WTC11 (cell line): ENCODE results near the gene CHST6. TPM values are rescaled to one million over a fixed set of nuclear protein-coding genes. Genes with fewer than 3 reads are reported as not detected.

Experiments used
- ATAC-seq: fragments of 200-7000 bp; cut with Tn5 transposase; 2 replicates; pipeline ENCODE4 v1.10.0; 2021; ENCODE audit warnings: mild to moderate bottlenecking, moderate library complexity
- CTCF ChIA-PET: fragments of 300-600 bp; sonication (Branson Sonifier 250); formaldehyde crosslinking; loops from one replicate; lab custom pipeline; 2021; ENCODE audit warnings: antibody characterized with exemption; lab: Charles Lee
- POLR2A ChIA-PET: fragments of 350-600 bp; sonication (Branson Sonifier 250); formaldehyde crosslinking; loops from one replicate; lab custom pipeline; 2021; ENCODE audit warnings: antibody characterized with exemption; lab: Charles Lee
- DNase-seq: peaks from one replicate; pipeline ENCODE4 v3.0.0; 2021; ENCODE audit warnings: low spot score
- H3K27ac Mint-ChIP-seq: 2 replicates; pipeline ENCODE4 v1.8.0; 2021; ENCODE audit warnings: mixed read lengths
- H3K27me3 Mint-ChIP-seq: 2 replicates; pipeline ENCODE4 v1.8.0; 2021; ENCODE audit warnings: low read depth, mild to moderate bottlenecking, moderate library complexity, mixed read lengths
- H3K36me3 Mint-ChIP-seq: 2 replicates; pipeline ENCODE4 v1.8.0; 2021; ENCODE audit warnings: mixed read lengths
- H3K4me1 Mint-ChIP-seq: 2 replicates; pipeline ENCODE4 v1.8.0; 2022; ENCODE audit warnings: mixed read lengths
- H3K4me3 Mint-ChIP-seq: 2 replicates; pipeline ENCODE4 v1.8.0; 2021; ENCODE audit warnings: mild to moderate bottlenecking, moderate library complexity, mixed read lengths
- H3K9me3 Mint-ChIP-seq: 2 replicates; pipeline ENCODE4 v1.8.0; 2021; ENCODE audit warnings: mixed read lengths
- CREM ChIP-seq: sonication (generic); formaldehyde crosslinking; IDR thresholded peaks from 2 replicates; pipeline ENCODE4 v1.8.1; 2022; ENCODE audit warnings: mild to moderate bottlenecking, missing genetic modification reagents, moderate library complexity
- FOXJ3 ChIP-seq: sonication (generic); formaldehyde crosslinking; IDR thresholded peaks from 2 replicates; pipeline ENCODE4 v1.9.0; 2021; ENCODE audit warnings: missing genetic modification reagents, mild to moderate bottlenecking, borderline replicate concordance
- GRHL2 ChIP-seq: fragments of 250-450 bp; sonication (Bioruptor Pico); IDR thresholded peaks from 2 replicates; pipeline ENCODE4 v1.8.0; 2022; ENCODE audit warnings: mild to moderate bottlenecking, moderate library complexity; ENCODE audit not compliant: insufficient replicate concordance, severe bottlenecking
- MYBL2 ChIP-seq: sonication (generic); formaldehyde crosslinking; IDR thresholded peaks from 2 replicates; pipeline ENCODE4 v1.8.1; 2023; ENCODE audit warnings: mild to moderate bottlenecking, moderate library complexity, missing genetic modification reagents
- NFATC4 ChIP-seq: fragments of 250-450 bp; sonication (Bioruptor Pico); IDR thresholded peaks from 2 replicates; pipeline ENCODE4 v1.9.0; 2021; ENCODE audit warnings: mild to moderate bottlenecking
- OVOL2 ChIP-seq: fragments of 250-450 bp; sonication (Bioruptor Pico); IDR thresholded peaks from 2 replicates; pipeline ENCODE4 v1.9.0; 2021; ENCODE audit warnings: mild to moderate bottlenecking, borderline replicate concordance
- ZNF138 ChIP-seq: sonication (generic); formaldehyde crosslinking; conservative IDR thresholded peaks from 2 replicates; pipeline ENCODE4 v1.8.1; 2022; ENCODE audit warnings: mild to moderate bottlenecking, moderate library complexity, missing genetic modification reagents
- ZNF219 ChIP-seq: sonication (generic); formaldehyde crosslinking; IDR thresholded peaks from 2 replicates; pipeline ENCODE4 v1.8.0; 2023; ENCODE audit warnings: missing genetic modification reagents, mild to moderate bottlenecking, borderline replicate concordance
- ZNF263 ChIP-seq: sonication (generic); formaldehyde crosslinking; IDR thresholded peaks from 2 replicates; pipeline ENCODE4 v1.8.1; 2022; ENCODE audit warnings: low read depth, mild to moderate bottlenecking, moderate library complexity, missing genetic modification reagents
- total RNA-seq: library from RNA; stranded (reverse); gene quantifications from 3 replicates; pipeline ENCODE4 v1.2.3, GENCODE V29; 2021
- TF ChIP-seq, protein P1 (sequence below): sonication (generic); formaldehyde crosslinking; IDR thresholded peaks from 2 replicates; pipeline ENCODE4 v1.8.1; 2023; ENCODE audit warnings: mild to moderate bottlenecking, missing genetic modification reagents, borderline replicate concordance
- TF ChIP-seq, protein P2 (sequence below): fragments of 250-450 bp; sonication (Bioruptor Pico); IDR thresholded peaks from 2 replicates; pipeline ENCODE4 v1.9.0; 2021; ENCODE audit warnings: mild to moderate bottlenecking
- TF ChIP-seq, protein P3 (sequence below): sonication (generic); formaldehyde crosslinking; IDR thresholded peaks from 2 replicates; pipeline ENCODE4 v1.8.1; 2023; ENCODE audit warnings: mild to moderate bottlenecking, missing genetic modification reagents
- TF ChIP-seq, protein P4 (sequence below): sonication (generic); formaldehyde crosslinking; IDR thresholded peaks from 2 replicates; pipeline ENCODE4 v1.8.0; 2022; ENCODE audit warnings: mild to moderate bottlenecking, missing genetic modification reagents
- TF ChIP-seq, protein P5 (sequence below): fragments of 250-450 bp; sonication (Bioruptor Pico); IDR thresholded peaks from 2 replicates; pipeline ENCODE4 v1.9.0; 2021; ENCODE audit warnings: moderate library complexity, mild to moderate bottlenecking, inconsistent platforms, borderline replicate concordance
- TF ChIP-seq, protein P6 (sequence below): sonication (generic); formaldehyde crosslinking; IDR thresholded peaks from 2 replicates; pipeline ENCODE4 v1.8.0; 2022; ENCODE audit warnings: mild to moderate bottlenecking, missing genetic modification reagents
- TF ChIP-seq, protein P7 (sequence below): fragments of 200-600 bp; IDR thresholded peaks from 2 replicates; pipeline ENCODE4 v1.8.0; 2022; ENCODE audit warnings: antibody characterized with exemption

CHST6 gene
- total RNA-seq, 1 experiment from 2014 or later = 20.2 TPM

DNA sequence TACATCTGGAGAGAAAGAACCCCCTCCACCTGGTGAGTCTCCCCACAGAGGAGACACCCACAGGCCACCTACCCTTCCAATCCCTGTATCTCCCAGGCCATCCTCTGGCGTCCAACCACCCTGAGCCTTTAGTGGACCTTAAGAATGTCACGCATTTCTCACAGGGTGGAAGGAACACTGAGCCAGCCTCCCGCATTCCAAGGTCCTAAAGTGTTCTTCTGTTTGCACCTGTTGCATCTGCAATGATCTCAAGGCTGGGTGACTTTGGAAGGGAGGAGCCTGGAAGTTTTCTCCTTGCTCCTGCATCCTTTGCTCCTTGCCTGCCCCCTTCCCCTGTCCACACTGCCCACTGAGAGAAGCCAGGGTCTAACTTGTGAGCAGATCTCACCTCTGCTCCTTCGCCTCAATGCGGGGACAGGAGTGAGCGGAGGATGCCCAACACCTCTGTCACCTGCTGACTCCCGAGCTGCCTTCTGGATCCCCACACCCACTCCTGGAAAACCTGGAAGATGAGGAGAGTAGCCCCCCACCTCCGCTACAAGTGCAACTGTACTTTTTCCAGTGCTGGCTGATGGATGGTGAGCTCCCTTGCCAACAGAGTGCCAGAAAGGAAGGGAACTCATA, 37.0 kb upstream of the CHST6 start (continued):
- TF ChIP-seq, protein P1, sequence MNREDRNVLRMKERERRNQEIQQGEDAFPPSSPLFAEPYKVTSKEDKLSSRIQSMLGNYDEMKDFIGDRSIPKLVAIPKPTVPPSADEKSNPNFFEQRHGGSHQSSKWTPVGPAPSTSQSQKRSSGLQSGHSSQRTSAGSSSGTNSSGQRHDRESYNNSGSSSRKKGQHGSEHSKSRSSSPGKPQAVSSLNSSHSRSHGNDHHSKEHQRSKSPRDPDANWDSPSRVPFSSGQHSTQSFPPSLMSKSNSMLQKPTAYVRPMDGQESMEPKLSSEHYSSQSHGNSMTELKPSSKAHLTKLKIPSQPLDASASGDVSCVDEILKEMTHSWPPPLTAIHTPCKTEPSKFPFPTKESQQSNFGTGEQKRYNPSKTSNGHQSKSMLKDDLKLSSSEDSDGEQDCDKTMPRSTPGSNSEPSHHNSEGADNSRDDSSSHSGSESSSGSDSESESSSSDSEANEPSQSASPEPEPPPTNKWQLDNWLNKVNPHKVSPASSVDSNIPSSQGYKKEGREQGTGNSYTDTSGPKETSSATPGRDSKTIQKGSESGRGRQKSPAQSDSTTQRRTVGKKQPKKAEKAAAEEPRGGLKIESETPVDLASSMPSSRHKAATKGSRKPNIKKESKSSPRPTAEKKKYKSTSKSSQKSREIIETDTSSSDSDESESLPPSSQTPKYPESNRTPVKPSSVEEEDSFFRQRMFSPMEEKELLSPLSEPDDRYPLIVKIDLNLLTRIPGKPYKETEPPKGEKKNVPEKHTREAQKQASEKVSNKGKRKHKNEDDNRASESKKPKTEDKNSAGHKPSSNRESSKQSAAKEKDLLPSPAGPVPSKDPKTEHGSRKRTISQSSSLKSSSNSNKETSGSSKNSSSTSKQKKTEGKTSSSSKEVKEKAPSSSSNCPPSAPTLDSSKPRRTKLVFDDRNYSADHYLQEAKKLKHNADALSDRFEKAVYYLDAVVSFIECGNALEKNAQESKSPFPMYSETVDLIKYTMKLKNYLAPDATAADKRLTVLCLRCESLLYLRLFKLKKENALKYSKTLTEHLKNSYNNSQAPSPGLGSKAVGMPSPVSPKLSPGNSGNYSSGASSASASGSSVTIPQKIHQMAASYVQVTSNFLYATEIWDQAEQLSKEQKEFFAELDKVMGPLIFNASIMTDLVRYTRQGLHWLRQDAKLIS = no peak
- TF ChIP-seq, protein P2, sequence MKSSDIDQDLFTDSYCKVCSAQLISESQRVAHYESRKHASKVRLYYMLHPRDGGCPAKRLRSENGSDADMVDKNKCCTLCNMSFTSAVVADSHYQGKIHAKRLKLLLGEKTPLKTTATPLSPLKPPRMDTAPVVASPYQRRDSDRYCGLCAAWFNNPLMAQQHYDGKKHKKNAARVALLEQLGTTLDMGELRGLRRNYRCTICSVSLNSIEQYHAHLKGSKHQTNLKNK = no peak
- TF ChIP-seq, protein P3, sequence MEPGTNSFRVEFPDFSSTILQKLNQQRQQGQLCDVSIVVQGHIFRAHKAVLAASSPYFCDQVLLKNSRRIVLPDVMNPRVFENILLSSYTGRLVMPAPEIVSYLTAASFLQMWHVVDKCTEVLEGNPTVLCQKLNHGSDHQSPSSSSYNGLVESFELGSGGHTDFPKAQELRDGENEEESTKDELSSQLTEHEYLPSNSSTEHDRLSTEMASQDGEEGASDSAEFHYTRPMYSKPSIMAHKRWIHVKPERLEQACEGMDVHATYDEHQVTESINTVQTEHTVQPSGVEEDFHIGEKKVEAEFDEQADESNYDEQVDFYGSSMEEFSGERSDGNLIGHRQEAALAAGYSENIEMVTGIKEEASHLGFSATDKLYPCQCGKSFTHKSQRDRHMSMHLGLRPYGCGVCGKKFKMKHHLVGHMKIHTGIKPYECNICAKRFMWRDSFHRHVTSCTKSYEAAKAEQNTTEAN (CRISPR knock-in tag) = no peak
- TF ChIP-seq, all 79 proteins: peak for 0

DNA sequence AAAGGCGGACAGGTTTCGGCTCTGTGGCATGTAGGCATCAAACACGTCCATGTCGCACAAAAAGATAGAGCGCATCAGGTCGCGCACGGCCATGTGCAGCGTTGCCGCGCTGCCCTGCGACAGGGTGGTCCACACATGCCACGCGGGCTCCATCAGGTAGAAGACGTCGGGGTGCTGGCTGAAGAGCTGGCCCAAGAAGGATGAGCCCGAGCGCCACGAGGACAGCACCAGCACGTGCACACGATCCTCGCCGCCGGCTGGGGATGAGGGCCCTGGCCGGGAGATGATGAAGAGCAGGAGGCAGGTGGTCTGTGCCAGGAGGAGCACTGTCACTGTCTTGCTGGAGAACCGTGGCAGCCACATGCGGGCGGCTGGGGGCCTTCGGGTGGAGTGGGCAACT, 34.7 kb upstream of the CHST6 start:
- Mint-ChIP-seq H3K27ac (no peak overlapping the region), H3K4me3 (no peak overlapping the region), H3K27me3 (no peaks in the 10 kb centered on the region), H3K36me3 (no peaks in the 10 kb centered on the region), H3K4me1 (no peaks in the 10 kb centered on the region), H3K9me3 (peaks cover 5% of the 10 kb centered on the region; the same call in 1 of the 2 replicates)
- no peak for DNase-seq
- ATAC-seq = no peak
- ChIA-PET CTCF (no interaction called here), POLR2A (no interaction called here)
- TF ChIP-seq ZNF219 (CRISPR knock-in tag) = no peak
- no peak for TF ChIP-seq CREM (CRISPR knock-in tag)
- no peak for TF ChIP-seq FOXJ3 (CRISPR knock-in tag)
- TF ChIP-seq, protein P4, sequence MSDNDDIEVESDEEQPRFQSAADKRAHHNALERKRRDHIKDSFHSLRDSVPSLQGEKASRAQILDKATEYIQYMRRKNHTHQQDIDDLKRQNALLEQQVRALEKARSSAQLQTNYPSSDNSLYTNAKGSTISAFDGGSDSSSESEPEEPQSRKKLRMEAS (CRISPR knock-in tag) = no peak
- TF ChIP-seq MYBL2 (CRISPR knock-in tag) = no peak
- no peak for TF ChIP-seq NFATC4 (CRISPR knock-in tag)
- TF ChIP-seq, protein P5, sequence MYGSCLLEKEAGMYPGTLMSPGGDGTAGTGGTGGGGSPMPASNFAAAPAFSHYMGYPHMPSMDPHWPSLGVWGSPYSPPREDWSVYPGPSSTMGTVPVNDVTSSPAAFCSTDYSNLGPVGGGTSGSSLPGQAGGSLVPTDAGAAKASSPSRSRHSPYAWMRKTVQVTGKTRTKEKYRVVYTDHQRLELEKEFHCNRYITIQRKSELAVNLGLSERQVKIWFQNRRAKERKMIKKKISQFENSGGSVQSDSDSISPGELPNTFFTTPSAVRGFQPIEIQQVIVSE (CRISPR knock-in tag) = no peak
- no peak for TF ChIP-seq ZNF263
- no peak for TF ChIP-seq OVOL2 (CRISPR knock-in tag)
- TF ChIP-seq, protein P6, sequence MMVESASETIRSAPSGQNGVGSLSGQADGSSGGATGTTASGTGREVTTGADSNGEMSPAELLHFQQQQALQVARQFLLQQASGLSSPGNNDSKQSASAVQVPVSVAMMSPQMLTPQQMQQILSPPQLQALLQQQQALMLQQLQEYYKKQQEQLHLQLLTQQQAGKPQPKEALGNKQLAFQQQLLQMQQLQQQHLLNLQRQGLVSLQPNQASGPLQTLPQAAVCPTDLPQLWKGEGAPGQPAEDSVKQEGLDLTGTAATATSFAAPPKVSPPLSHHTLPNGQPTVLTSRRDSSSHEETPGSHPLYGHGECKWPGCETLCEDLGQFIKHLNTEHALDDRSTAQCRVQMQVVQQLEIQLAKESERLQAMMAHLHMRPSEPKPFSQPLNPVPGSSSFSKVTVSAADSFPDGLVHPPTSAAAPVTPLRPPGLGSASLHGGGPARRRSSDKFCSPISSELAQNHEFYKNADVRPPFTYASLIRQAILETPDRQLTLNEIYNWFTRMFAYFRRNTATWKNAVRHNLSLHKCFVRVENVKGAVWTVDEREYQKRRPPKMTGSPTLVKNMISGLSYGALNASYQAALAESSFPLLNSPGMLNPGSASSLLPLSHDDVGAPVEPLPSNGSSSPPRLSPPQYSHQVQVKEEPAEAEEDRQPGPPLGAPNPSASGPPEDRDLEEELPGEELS (CRISPR knock-in tag) = no peak
- TF ChIP-seq, protein P7, sequence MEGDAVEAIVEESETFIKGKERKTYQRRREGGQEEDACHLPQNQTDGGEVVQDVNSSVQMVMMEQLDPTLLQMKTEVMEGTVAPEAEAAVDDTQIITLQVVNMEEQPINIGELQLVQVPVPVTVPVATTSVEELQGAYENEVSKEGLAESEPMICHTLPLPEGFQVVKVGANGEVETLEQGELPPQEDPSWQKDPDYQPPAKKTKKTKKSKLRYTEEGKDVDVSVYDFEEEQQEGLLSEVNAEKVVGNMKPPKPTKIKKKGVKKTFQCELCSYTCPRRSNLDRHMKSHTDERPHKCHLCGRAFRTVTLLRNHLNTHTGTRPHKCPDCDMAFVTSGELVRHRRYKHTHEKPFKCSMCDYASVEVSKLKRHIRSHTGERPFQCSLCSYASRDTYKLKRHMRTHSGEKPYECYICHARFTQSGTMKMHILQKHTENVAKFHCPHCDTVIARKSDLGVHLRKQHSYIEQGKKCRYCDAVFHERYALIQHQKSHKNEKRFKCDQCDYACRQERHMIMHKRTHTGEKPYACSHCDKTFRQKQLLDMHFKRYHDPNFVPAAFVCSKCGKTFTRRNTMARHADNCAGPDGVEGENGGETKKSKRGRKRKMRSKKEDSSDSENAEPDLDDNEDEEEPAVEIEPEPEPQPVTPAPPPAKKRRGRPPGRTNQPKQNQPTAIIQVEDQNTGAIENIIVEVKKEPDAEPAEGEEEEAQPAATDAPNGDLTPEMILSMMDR = no peak
- TF ChIP-seq ZNF138 (CRISPR knock-in tag) = no peak
- TF ChIP-seq GRHL2 (CRISPR knock-in tag) = no peak
